ENCODE data around the gene ZNHIT1. TPM values are rescaled to one million over a fixed set of nuclear protein-coding genes. Genes with fewer than 3 reads are reported as not detected.

ZNHIT1 gene
- total and polyA plus RNA-seq, 2 donors from 2014 or later = 74.9 to 208 TPM

- FAIRE-seq = no peak
- Histone ChIP-seq H3K36me3 (ENCODE audit: control insufficient read depth in 2 of 3, insufficient read depth in 3 of 3, low read length in 3 of 3) (peaks cover 0 to 3% (median 0%) of the 10 kb centered on the region in 3 donors), H3K9me3 (ENCODE audit: control insufficient read depth in 2 of 3, insufficient read depth in 1 of 3, low read length in 3 of 3) (no peaks in the 10 kb centered on the region), H3K4me1 (ENCODE audit: control insufficient read depth in 2 of 3, insufficient read depth in 2 of 3, low read depth in 1 of 3, low read length in 3 of 3) (peaks cover 0 to 23% (median 6%) of the 10 kb centered on the region in 3 donors), H3K9ac (ENCODE audit: low read length in 3 of 3) (peak overlapping the region; percentile 71 to 82 (median 72)), H3K27ac (ENCODE audit: low read depth in 2 of 2, low read length in 2 of 2) (peak overlapping the region; percentile 65 to 99), H3K27me3 (ENCODE audit: control insufficient read depth, insufficient read depth, low read length) (no peaks in the 10 kb centered on the region), H3K4me3 (ENCODE audit: low read length in 3 of 3) (peak overlapping the region; percentile 84 to 98 (median 98))
- DNase-seq = peak in 2 of 5 donors; percentile 35 to 44
- intact Hi-C loops (cut with DNase I) = no loop called here
- TF ChIP-seq CTCF (IDR thresholded peaks at IDR 0.05; ENCODE audit: borderline replicate concordance, extremely low read depth, insufficient read depth) = no peak
Observed at GRCh38 chr7:101218236-101219125, 516 bp downstream of the ZNHIT1 start.

- Histone ChIP-seq H3K4me3 (ENCODE audit: low read length in 3 of 3) (no peak overlapping the region), H3K4me1 (ENCODE audit: control insufficient read depth in 2 of 3, insufficient read depth in 2 of 3, low read depth in 1 of 3, low read length in 3 of 3) (peaks cover 0 to 23% (median 6%) of the 10 kb centered on the region in 3 donors), H3K27me3 (ENCODE audit: control insufficient read depth, insufficient read depth, low read length) (no peaks in the 10 kb centered on the region), H3K9ac (ENCODE audit: low read length in 3 of 3) (no peak overlapping the region), H3K36me3 (ENCODE audit: control insufficient read depth in 2 of 3, insufficient read depth in 3 of 3, low read length in 3 of 3) (peaks cover 0 to 15% (median 2%) of the 10 kb centered on the region in 3 donors), H3K9me3 (ENCODE audit: control insufficient read depth in 2 of 3, insufficient read depth in 1 of 3, low read length in 3 of 3) (no peaks in the 10 kb centered on the region), H3K27ac (ENCODE audit: low read depth in 2 of 2, low read length in 2 of 2) (no peak overlapping the region)
- TF ChIP-seq CTCF (IDR thresholded peaks at IDR 0.05; ENCODE audit: borderline replicate concordance, extremely low read depth, insufficient read depth) = no peak
- DNase-seq (no peak), FAIRE-seq (no peak)
- intact Hi-C loops (cut with DNase I) = no loop called here
Observed at GRCh38 chr7:101220295-101220694, 2.3 kb downstream of the ZNHIT1 start.

DNA sequence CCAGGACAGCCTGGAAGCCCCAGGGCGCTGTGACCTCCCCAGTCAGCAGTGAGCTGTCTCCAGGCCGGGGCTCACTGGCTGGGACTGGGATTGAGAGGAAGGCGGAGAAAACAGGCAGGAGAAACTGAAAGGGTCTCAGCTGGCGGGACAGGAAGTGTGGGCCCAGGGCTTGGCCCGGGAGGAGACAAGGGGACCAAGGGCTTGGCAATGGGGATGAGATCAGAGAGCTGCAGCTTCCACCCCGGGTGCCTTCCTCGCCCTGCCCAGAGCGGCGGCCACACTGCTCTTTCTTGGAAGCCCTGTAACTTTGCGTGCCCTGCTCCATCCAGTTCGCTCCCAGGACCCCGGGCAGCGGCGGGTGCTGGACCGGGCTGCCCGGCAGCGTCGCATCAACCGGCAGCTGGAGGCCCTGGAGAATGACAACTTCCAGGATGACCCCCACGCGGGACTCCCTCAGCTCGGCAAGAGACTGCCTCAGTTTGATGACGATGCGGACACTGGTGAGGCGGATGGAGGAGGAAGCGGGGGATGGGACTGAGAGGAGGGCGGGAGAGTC lies 4.4 kb downstream of the ZNHIT1 start:
- Histone ChIP-seq H3K9ac (ENCODE audit: low read length in 3 of 3) (no peak overlapping the region), H3K27ac (ENCODE audit: low read depth in 2 of 2, low read length in 2 of 2) (no peak overlapping the region), H3K27me3 (ENCODE audit: control insufficient read depth, insufficient read depth, low read length) (no peaks in the 10 kb centered on the region), H3K4me3 (ENCODE audit: low read length in 3 of 3) (no peak overlapping the region), H3K4me1 (ENCODE audit: control insufficient read depth in 2 of 3, insufficient read depth in 2 of 3, low read depth in 1 of 3, low read length in 3 of 3) (peaks cover 0 to 15% (median 6%) of the 10 kb centered on the region in 3 donors), H3K36me3 (ENCODE audit: control insufficient read depth in 2 of 3, insufficient read depth in 3 of 3, low read length in 3 of 3) (peaks cover 0 to 21% (median 2%) of the 10 kb centered on the region in 3 donors), H3K9me3 (ENCODE audit: control insufficient read depth in 2 of 3, insufficient read depth in 1 of 3, low read length in 3 of 3) (no peaks in the 10 kb centered on the region)
- TF ChIP-seq CTCF (IDR thresholded peaks at IDR 0.05; ENCODE audit: borderline replicate concordance, extremely low read depth, insufficient read depth) = no peak
- DNase-seq = no peak
- FAIRE-seq = no peak
- intact Hi-C loops (cut with DNase I) = no loop called here

All from kidney (tissue), 14 donors.